GM23338 (cell line): ENCODE results near the gene SIRT2. TPM values are rescaled to one million over a fixed set of nuclear protein-coding genes. Genes with fewer than 3 reads are reported as not detected.

Experiments
- ATAC-seq: fragments of 200-7000 bp; cut with Tn5 transposase; 3 replicates; pipeline ENCODE4 v1.9.1; 2020
- DNase-seq: peaks from one replicate; pipeline ENCODE4 v3.0.0-alpha.2; 2015; ENCODE audit warnings: low spot score
- H2AFZ ChIP-seq: fragments of 200-600 bp; sonication (generic); 2 replicates; pipeline ENCODE4 v1.8.0; 2016; ENCODE audit warnings: antibody characterized with exemption, mild to moderate bottlenecking, moderate library complexity
- H3F3A ChIP-seq: fragments of 200-600 bp; sonication (generic); replicated peaks from 2 replicates; pipeline ENCODE4 v1.8.0; 2017; ENCODE audit warnings: antibody characterized with exemption, mixed run types, low read depth
- H3K27ac ChIP-seq: fragments of 200-600 bp; sonication (generic); 2 replicates; pipeline ENCODE4 v1.6.1; 2016; ENCODE audit warnings: low read depth
- H3K27me3 ChIP-seq: fragments of 200-600 bp; sonication (generic); 2 replicates; pipeline ENCODE4 v1.8.0; 2016; ENCODE audit warnings: mild to moderate bottlenecking, mixed run types, moderate library complexity; ENCODE audit not compliant: insufficient read depth
- H3K36me3 ChIP-seq: fragments of 200-600 bp; sonication (generic); 2 replicates; pipeline ENCODE4 v1.8.0; 2016; ENCODE audit warnings: mild to moderate bottlenecking; ENCODE audit not compliant: insufficient read depth
- H3K4me1 ChIP-seq: fragments of 200-600 bp; sonication (generic); 2 replicates; pipeline ENCODE4 v1.8.0; 2016; ENCODE audit warnings: mild to moderate bottlenecking, moderate library complexity; ENCODE audit not compliant: insufficient read depth
- H3K4me2 ChIP-seq: fragments of 200-600 bp; sonication (generic); 2 replicates; pipeline ENCODE4 v1.7.1; 2017; ENCODE audit warnings: mixed run types
- H3K4me3 ChIP-seq: fragments of 200-600 bp; sonication (generic); 2 replicates; pipeline ENCODE4 v1.6.1; 2016; ENCODE audit warnings: mixed run types
- H3K79me2 ChIP-seq: fragments of 200-600 bp; sonication (generic); replicated peaks from 2 replicates; pipeline ENCODE4 v1.8.0; 2017; ENCODE audit warnings: mild to moderate bottlenecking; ENCODE audit not compliant: insufficient read depth
- H3K9me2 ChIP-seq: fragments of 200-600 bp; sonication (generic); 2 replicates; pipeline ENCODE4 v1.8.0; 2017; ENCODE audit not compliant: insufficient read depth
- H4K20me1 ChIP-seq: fragments of 200-600 bp; sonication (generic); replicated peaks from 2 replicates; pipeline ENCODE4 v1.8.0; 2017; ENCODE audit warnings: mild to moderate bottlenecking; ENCODE audit not compliant: insufficient read depth
- H3K27ac Mint-ChIP-seq: 2 replicates; pipeline ENCODE4 v1.8.0; 2020; ENCODE audit warnings: inconsistent platforms, mild to moderate bottlenecking, moderate library complexity, mixed read lengths
- H3K27me3 Mint-ChIP-seq: 3 replicates; pipeline ENCODE4 v1.8.0; 2022; ENCODE audit warnings: low read depth, mild to moderate bottlenecking, moderate library complexity, mixed read lengths, inconsistent platforms; ENCODE audit not compliant: insufficient read depth, poor library complexity
- H3K36me3 Mint-ChIP-seq: 3 replicates; pipeline ENCODE4 v1.8.0; 2021; ENCODE audit warnings: low read depth, mild to moderate bottlenecking, inconsistent platforms, moderate library complexity, mixed read lengths
- H3K4me1 Mint-ChIP-seq: 3 replicates; pipeline ENCODE4 v1.8.0; 2020; ENCODE audit warnings: mild to moderate bottlenecking, inconsistent platforms, mixed read lengths
- H3K4me3 Mint-ChIP-seq: 3 replicates; pipeline ENCODE4 v1.8.0; 2021; ENCODE audit warnings: moderate library complexity, mild to moderate bottlenecking, inconsistent platforms, mixed read lengths
- H3K9me3 Mint-ChIP-seq: 3 replicates; pipeline ENCODE4 v1.8.0; 2020; ENCODE audit warnings: moderate library complexity, mild to moderate bottlenecking, inconsistent platforms, mixed read lengths
- CREB1 ChIP-seq: fragments of 250-450 bp; sonication (Bioruptor Pico); IDR thresholded peaks from 2 replicates; pipeline ENCODE4 v1.5.0; 2020; ENCODE audit warnings: low read depth, mild to moderate bottlenecking, moderate library complexity
- CTCF ChIP-seq, 2 experiments: fragments of 200-600 bp in 1 of 2; sonication (generic) in 1 of 2; conservative IDR thresholded peaks; 2 replicates each; pipeline versions ENCODE4 v1.5.1 to v1.6.1; 2016 to 2017; ENCODE audit warnings: antibody characterized with exemption in 2 of 2, low read depth in 2 of 2, mild to moderate bottlenecking in 2 of 2, moderate library complexity in 1 of 2
- ETS1 ChIP-seq: IDR thresholded peaks from 2 replicates; pipeline ENCODE4 v1.6.1; 2016; ENCODE audit warnings: antibody characterized with exemption
- EZH2 ChIP-seq: fragments of 200-600 bp; sonication (generic); IDR thresholded peaks from one replicate; pipeline ENCODE4 v1.8.0; 2017; ENCODE audit warnings: antibody characterized with exemption, mild to moderate bottlenecking, low read depth; ENCODE audit not compliant: unreplicated experiment
- EZH2phosphoT487 ChIP-seq: fragments of 200-600 bp; sonication (generic); IDR thresholded peaks from one replicate; pipeline ENCODE4 v1.8.1; 2018; ENCODE audit warnings: antibody characterized with exemption; ENCODE audit not compliant: unreplicated experiment
- JUNB ChIP-seq: IDR thresholded peaks from one replicate; pipeline ENCODE4 v1.6.1; 2016; ENCODE audit warnings: antibody characterized with exemption; ENCODE audit not compliant: unreplicated experiment
- NANOG ChIP-seq: IDR thresholded peaks from 2 replicates; pipeline ENCODE4 v1.6.1; 2016; ENCODE audit warnings: antibody characterized with exemption, borderline replicate concordance
- POLR2AphosphoS5 ChIP-seq: IDR thresholded peaks from 2 replicates; pipeline ENCODE4 v1.6.1; 2016; ENCODE audit warnings: antibody characterized with exemption, low read depth
- REST ChIP-seq: IDR thresholded peaks from one replicate; pipeline ENCODE4 v1.6.1; 2018; ENCODE audit warnings: antibody characterized with exemption; ENCODE audit not compliant: unreplicated experiment
- STAT1 ChIP-seq: IDR thresholded peaks from one replicate; pipeline ENCODE4 v1.6.1; 2016; ENCODE audit warnings: antibody characterized with exemption; ENCODE audit not compliant: unreplicated experiment
- ZNF114 ChIP-seq: fragments of 250-450 bp; sonication (Bioruptor Pico); IDR thresholded peaks from 2 replicates; pipeline ENCODE4 v1.5.0; 2020; ENCODE audit warnings: mild to moderate bottlenecking, moderate library complexity
- ZNF331 ChIP-seq: fragments of 250-450 bp; sonication (Bioruptor Pico); IDR thresholded peaks from 2 replicates; pipeline ENCODE4 v1.5.0; 2020; ENCODE audit warnings: low read depth, mild to moderate bottlenecking, moderate library complexity
- ZNF462 ChIP-seq: fragments of 250-450 bp; sonication (Bioruptor Pico); IDR thresholded peaks from 2 replicates; pipeline ENCODE4 v1.5.0; 2020; ENCODE audit warnings: mild to moderate bottlenecking, moderate library complexity
- polyA plus RNA-seq: library from polyadenylated mRNA; unstranded; fragments of >200 nt; fragmentation: Nextera tagmentation; extraction: Ambion mirVana; gene quantifications from 2 replicates; pipeline ENCODE4 v1.2.1, GENCODE V29; 2016
- total RNA-seq: library from RNA; depleted of rRNA; stranded (reverse); fragments of >200 nt; shearing (Covaris generic); gene quantifications from 2 replicates; pipeline ENCODE4 v1.2.3, GENCODE V29; 2014

Gene SIRT2
- total and polyA plus RNA-seq, 2 experiments from 2014 or later: 2.7 to 8.4 TPM

GRCh38 chr19:38907227-38907626 is 7.8 kb upstream of the SIRT2 start:
- 0 out of 2 replicates have a peak, but pooled peaks cover 1% of the 10 kb centered on the region for H3K27me3 ChIP-seq
- no peak overlapping the region for H3K4me3 ChIP-seq
- H3K4me1 ChIP-seq: peaks cover 5% of the 10 kb centered on the region
- Mint-ChIP-seq H3K27me3 (peaks cover 4% of the 10 kb centered on the region), H3K4me3 (no peak overlapping the region), H3K4me1 (peaks cover 6% of the 10 kb centered on the region; the same call in 2 of the 3 replicates), H3K9me3 (no peaks in the 10 kb centered on the region), H3K36me3 (peaks cover 27% of the 10 kb centered on the region), H3K27ac (no peak overlapping the region)
- TF ChIP-seq EZH2phosphoT487 (no peak), EZH2 (no peak), STAT1 (no peak), CTCF (conservative IDR thresholded peaks at IDR 0.05; ENCODE audit: low read depth in 2 of 2) (no peak), CREB1 (CRISPR knock-in tag) (no peak), ZNF331 (no peak), NANOG (no peak), POLR2AphosphoS5 (no peak), ZNF114 (CRISPR knock-in tag) (no peak), REST (no peak), ZNF462 (CRISPR knock-in tag) (no peak), ETS1 (no peak), JUNB (no peak)
- no peak overlapping the region for H3K4me2 ChIP-seq
- no peak overlapping the region for H3K27ac ChIP-seq
- DNase-seq: no peak
- no peak for ATAC-seq
- H4K20me1 ChIP-seq: no peaks in the 10 kb centered on the region
- H3K79me2 ChIP-seq: peaks cover 4% of the 10 kb centered on the region
- H3K9me2 ChIP-seq: no peaks in the 10 kb centered on the region
- no peak overlapping the region for H2AFZ ChIP-seq
- no peaks in the 10 kb centered on the region for H3F3A ChIP-seq
- no peaks in the 10 kb centered on the region; the same call in 1 of the 2 replicates for H3K36me3 ChIP-seq
